ENCODE measurements around the gene TPPP.
"Not testable (repeated sequence)": the region's sequence is repeated elsewhere in the genome, so short reads cannot be mapped to it uniquely, and the experiment has no call there.

Gene TPPP

GRCh38 chr5:693271-694041 lies at the start of gene TPPP:
TSS of gene TPPP (minus strand) at chr5:693352. CDS start at chr5:678060, 15,292 bp downstream.
- DNase-seq (ENCODE audit: low spot score): peak; percentile 81

DNA sequence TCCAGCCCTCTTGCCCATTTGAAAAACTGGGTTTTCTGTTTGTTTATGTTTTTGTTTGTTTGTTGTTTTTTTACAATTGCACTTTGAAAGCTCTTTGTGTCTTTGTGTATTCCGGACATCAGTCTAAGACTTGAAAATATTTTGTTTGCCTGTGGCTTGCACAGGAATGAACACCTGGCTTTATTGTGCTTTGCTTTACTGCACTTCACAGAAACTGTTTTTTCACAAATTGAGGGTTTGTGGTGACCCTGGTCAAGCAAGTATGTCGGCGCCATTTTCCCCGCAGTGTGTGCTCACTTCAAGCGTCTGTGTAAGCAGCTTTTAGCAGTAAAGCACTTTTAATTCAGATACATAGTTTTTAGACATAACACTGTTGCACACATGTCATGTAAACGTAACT lies 49.1 kb upstream of the TPPP start:
- not testable (repeated sequence) for DNase-seq (ENCODE audit: low spot score)

GRCh38 chr5:734145-734544 lies 41.0 kb upstream of the TPPP start:
- DNase-seq (ENCODE audit: low spot score): not testable (repeated sequence)

GRCh38 chr5:732754-733454 lies 39.8 kb upstream of the TPPP start:
- DNase-seq (ENCODE audit: low spot score): not testable (repeated sequence)

GRCh38 chr5:729225-729624 lies 36.1 kb upstream of the TPPP start:
- not testable (repeated sequence) for DNase-seq (ENCODE audit: low spot score)

DNA sequence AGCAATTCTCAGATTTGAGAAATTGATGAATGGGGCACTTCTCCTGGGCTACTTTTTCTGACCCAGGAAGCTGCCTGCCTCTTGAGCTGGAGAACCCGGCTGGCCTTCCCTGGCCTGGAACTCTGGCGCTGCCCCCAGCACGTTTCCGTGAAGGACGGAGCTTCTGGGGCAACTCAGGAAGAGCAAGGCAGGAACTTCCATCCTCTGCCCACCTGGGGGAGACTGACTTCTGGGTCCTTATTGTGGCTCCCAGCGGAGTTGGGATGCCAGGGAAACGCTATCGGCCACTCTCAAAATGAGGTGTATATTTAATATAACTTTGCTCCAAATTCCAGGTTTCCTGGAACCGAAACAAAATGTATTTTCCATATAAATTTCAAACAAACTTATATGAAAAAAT lies 33.9 kb upstream of the TPPP start:
- not testable (repeated sequence) for DNase-seq (ENCODE audit: low spot score)

- not testable (repeated sequence) for DNase-seq (ENCODE audit: low spot score)
These were observed 30.7 kb upstream of the TPPP start for GRCh38 chr5:723865-724264.

GRCh38 chr5:723309-723708 lies 30.2 kb upstream of the TPPP start:
- DNase-seq (ENCODE audit: low spot score): not testable (repeated sequence)

DNA sequence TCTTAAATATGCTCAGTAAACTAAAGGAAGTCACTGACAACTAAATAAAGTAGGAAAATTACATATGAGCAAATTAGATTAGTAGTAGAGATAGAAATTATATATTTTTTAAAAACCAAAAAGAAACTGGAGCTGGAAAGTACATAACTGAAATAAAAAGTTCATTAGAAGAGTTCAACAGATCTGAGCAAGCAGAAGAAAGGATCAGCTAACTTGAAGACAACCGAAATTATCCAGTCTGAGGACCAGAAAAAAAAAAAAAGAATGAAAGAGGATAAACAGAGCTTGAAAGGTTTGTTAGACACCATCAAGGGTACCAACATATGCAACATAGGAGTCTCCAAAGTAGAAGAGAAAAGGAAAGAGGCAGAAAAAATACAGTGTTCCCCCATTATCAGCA lies 26.2 kb upstream of the TPPP start:
- not testable (repeated sequence) for DNase-seq (ENCODE audit: low spot score)

DNA sequence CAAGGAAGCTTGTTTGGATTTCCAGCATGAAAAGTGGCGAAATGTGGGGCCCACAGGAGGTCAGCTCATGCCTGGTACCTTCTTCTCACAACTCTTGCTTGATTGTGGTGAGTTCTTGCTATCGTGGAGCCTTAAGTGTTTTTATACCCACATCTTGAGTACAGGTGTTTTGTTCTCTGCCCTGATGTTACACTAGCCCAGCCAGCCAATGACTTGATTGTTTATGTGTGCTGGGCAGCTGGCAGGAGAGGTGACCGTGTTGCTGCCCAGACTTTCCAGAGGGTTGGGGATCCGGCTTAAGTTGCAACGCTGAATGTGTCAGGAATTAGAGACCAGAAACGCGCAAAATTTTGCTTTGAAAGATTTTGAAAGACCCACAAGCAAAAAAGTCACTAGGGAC lies 24.0 kb upstream of the TPPP start:
- no peak for DNase-seq (ENCODE audit: low spot score)

- not testable (repeated sequence) for DNase-seq (ENCODE audit: low spot score)
These were observed 23.6 kb upstream of the TPPP start for GRCh38 chr5:716740-717139.

DNA sequence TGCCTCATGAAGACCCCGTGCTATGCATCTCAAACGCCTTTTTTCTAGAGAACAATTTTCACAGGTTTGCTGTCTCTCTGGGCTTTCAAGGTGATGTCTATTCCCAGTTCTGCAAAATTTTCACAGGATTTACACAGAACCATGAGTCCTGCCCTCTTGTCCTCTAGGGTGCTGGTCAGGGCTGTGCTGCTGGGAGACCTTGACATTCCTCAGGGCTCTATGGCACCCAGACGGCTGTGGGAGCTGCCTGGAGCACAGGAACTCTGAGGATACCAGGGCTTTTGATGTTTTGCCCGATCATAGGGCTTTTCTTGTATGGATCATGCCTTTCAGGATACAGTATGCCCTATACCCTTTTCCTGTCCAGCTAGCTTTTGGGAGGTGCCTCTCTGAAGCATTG lies 22.5 kb upstream of the TPPP start:
- not testable (repeated sequence) for DNase-seq (ENCODE audit: low spot score)

DNA sequence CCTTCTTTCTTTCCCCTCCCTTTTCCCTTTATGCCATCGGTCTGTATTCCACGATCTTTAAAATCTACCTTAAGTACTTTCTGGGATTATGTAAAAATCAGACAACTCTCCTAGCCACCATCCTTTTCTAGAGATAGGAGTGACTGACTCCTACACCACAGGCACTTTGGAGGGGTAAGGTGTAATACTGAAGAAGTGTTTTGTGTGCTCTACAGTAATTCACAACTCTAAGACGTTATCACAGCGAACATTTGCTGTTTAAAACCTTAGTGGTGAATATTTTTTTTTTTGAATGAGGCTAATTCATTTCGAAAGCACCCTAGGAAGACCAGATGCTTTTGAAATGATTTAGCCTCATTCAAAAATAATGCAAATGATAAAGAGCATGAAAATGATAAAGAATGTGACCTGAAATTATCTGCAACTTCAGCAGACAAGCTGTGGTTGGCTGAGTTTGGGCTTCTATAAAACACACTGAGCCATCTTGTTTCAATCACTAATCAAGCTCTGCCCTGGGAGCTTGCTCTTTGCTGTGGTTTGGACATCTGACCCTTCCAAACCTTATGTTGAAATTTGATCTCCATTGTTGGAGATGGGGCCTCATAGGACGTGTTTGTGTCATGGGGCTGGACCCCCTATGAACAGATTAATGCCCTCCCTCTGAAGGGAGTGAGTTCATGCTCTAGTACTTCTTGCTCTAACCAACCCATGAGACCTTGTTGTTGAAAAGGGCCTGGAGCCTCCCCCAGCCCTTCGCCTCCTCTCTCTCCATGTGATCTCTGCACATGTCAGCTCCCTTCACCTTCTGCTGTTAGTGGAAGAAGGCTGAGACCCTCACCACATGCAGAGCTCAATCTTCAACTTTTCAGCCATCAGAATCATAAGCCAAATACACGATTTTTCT lies 21.3 kb upstream of the TPPP start:
- not testable (repeated sequence) for DNase-seq (ENCODE audit: low spot score)

DNA sequence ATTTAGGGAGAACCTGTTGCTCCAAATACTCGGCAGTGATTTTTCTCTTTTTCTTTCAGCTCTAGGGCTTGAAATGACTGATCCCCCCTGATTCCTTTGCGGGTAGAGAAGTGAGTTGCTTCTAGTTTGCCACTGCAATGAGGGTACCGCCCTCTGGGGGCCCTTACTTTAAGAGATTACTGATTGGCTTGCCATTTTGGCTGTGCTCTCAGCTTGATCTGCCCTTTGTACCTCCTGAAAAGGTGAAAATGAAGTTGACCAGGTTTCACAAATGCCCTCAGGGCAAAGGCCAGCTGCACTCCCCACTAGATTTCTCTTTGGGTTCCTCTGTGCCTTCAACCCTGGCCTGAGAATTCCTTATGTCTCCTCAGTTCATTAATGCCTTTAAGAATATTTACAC lies 20.5 kb upstream of the TPPP start:
- DNase-seq (ENCODE audit: low spot score): not testable (repeated sequence)

- DNase-seq (ENCODE audit: low spot score): not testable (repeated sequence)
These were observed 15.8 kb upstream of the TPPP start for GRCh38 chr5:708848-709517.

- DNase-seq (ENCODE audit: low spot score): not testable (repeated sequence)
These were observed 15.2 kb upstream of the TPPP start for GRCh38 chr5:708374-708773.

- not testable (repeated sequence) for DNase-seq (ENCODE audit: low spot score)
These were observed 13.0 kb upstream of the TPPP start for GRCh38 chr5:706127-706526.

DNA sequence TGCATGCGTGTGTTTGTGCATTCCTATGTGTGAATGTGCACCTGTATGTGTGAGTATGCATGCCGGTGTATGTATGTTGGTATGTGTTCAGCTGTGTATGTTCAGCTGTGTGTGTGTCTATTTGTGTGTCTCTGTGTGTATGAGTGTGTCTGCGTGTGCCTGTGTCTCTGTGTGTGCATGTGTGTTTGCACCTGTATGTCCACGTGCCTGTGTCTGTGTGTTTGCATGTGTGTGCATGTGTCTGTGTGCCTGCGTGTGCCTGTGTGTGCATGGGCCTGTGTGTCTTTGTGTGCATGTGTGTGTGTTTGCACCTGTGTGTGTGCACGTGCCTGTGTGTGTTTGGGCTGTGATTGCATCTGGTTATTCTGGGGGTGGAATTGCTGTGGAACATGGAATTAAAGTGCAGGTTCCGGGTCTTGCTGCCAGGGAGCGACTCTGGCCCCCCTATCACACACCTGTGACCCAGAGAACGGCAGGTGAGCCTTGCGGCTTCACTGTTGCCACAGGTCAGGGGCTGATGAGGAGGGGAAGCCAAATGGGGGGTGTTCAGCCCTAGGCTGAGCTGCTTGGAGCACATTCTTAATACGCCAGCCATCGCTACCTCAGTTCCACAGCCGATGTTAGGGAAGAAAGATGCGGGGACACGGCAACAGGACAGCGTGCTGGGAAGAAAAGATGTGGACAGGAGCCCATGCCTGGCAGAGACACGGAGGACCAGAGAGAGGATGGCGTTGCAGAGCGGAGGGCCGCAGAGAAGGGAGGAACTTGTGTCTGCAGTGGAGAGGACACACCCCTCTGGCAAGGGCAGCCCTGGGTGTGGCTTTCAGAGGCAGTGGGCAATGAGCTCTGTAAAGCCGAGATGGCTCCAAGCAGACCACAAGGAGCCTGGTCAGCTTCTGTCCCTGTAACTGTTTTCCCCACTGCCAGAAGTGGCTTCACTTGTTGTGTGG lies 3.9 kb upstream of the TPPP start:
- DNase-seq (ENCODE audit: low spot score): not testable (repeated sequence)

DNA sequence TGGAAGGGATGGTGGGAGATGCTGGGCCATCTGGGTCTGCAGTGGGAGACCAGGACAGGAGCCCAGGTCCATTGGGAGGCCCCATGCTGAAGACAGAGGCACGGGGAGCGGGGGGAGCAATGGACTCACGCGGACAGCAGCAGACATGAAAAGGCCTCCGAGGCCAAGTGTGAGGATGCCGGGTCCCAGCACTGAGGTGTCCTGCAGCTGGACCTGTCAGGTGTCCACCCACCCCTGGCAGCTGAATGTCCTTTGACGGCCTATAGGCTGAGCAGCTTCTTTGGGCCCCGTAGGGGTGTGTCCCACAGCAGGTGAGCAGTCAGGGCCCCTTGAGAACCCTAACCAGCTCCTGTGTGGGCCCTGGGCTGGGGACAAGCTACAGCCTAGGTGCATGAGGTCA lies 3.0 kb upstream of the TPPP start:
- not testable (repeated sequence) for DNase-seq (ENCODE audit: low spot score)

DNA sequence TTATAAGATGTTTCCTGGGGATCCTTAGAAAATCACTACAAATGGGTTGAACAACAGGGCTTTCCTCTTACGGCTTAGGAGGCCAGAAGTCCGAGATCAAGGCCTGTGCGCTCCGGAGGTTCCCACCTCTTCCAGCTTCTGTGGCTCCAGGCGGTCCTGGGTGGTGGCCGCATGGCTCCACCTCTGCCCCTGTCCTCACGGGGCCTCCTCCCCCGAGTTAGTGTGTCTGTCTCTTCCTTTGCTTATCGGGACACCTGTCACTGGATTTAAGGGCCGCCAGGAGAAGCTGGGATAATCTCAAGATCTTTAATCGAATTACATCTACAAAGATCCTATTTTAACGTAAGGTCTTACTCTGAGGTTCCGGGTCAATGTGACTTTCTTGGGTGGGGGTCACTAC lies 2.3 kb upstream of the TPPP start:
- DNase-seq (ENCODE audit: low spot score): not testable (repeated sequence)

- DNase-seq (ENCODE audit: low spot score): not testable (repeated sequence)
These were observed 885 bp upstream of the TPPP start for GRCh38 chr5:694042-694431.
